Natural killer cell (primary cell): ENCODE measurements around the gene PTH2. TPM values are rescaled to one million over a fixed set of nuclear protein-coding genes. Genes with fewer than 3 reads are reported as not detected.

Source experiments
- ATAC-seq, 3 donors: fragments of 150-1000 bp in 2 of 3; fragments of 200-7000 bp in 1 of 3; cut with Tn5 transposase; 1 replicate in 1 of 3; 2 replicates in 2 of 3; pipeline ENCODE4 v1.10.0; 2021; ENCODE audit warnings: mild to moderate bottlenecking in 2 of 3, moderate library complexity in 2 of 3
- DNase-seq, 2 donors: peaks; one replicate each; pipeline versions ENCODE4 v3.0.0 to v3.0.0-alpha.2; 2013 to 2021; ENCODE audit warnings: mixed read lengths in 1 of 2
- H3K27ac ChIP-seq: one replicate; pipeline ENCODE4 v1.5.1; 2013; ENCODE audit warnings: mild to moderate bottlenecking, low read length
- H3K27me3 ChIP-seq: one replicate; pipeline ENCODE4 v1.6.1; 2013; ENCODE audit warnings: low read length; ENCODE audit not compliant: control insufficient read depth, insufficient read depth
- H3K36me3 ChIP-seq: one replicate; pipeline ENCODE4 v1.6.1; 2013; ENCODE audit warnings: low read length; ENCODE audit not compliant: control insufficient read depth, insufficient read depth
- H3K4me1 ChIP-seq: one replicate; pipeline ENCODE4 v1.6.1; 2013; ENCODE audit warnings: low read length; ENCODE audit not compliant: control insufficient read depth, insufficient read depth
- H3K4me3 ChIP-seq: one replicate; pipeline ENCODE4 v1.5.1; 2013; ENCODE audit warnings: low read length
- H3K9me3 ChIP-seq: one replicate; pipeline ENCODE4 v1.6.1; 2013; ENCODE audit warnings: low read length; ENCODE audit not compliant: control insufficient read depth, insufficient read depth
- H3K27ac Mint-ChIP-seq, 2 donors: one replicate each; pipeline ENCODE4 v1.8.0; 2022; ENCODE audit warnings: mild to moderate bottlenecking in 2 of 2, mixed read lengths in 2 of 2, moderate library complexity in 1 of 2
- H3K27me3 Mint-ChIP-seq, 2 donors: one replicate each; pipeline ENCODE4 v1.8.0; 2022; ENCODE audit warnings: low read depth in 2 of 2, mixed read lengths in 2 of 2
- H3K36me3 Mint-ChIP-seq: one replicate; pipeline ENCODE4 v1.8.0; 2022; ENCODE audit warnings: mixed read lengths
- H3K4me1 Mint-ChIP-seq, 2 donors: one replicate each; pipeline ENCODE4 v1.8.0; 2022; ENCODE audit warnings: mixed read lengths in 2 of 2
- H3K4me3 Mint-ChIP-seq: one replicate; pipeline ENCODE4 v1.8.0; 2022; ENCODE audit warnings: mild to moderate bottlenecking, moderate library complexity, mixed read lengths
- H3K9me3 Mint-ChIP-seq, 2 donors: one replicate each; pipeline ENCODE4 v1.8.0; 2022; ENCODE audit warnings: mixed read lengths in 2 of 2
- WGBS: methylation state at CpG from one replicate; pipeline ENCODE4 v1.1.7; 2013; ENCODE audit warnings: missing lambda C conversion rate; ENCODE audit not compliant: insufficient coverage; 5-methylcytosine and 5-hydroxymethylcytosine counted together
- intact Hi-C: fragments of 100-400 bp; cut with micrococcal nuclease; formaldehyde crosslinking; loops from one replicate; pipeline ENCODE4 v1.14.2; 2022
- total RNA-seq, 4 donors: library from RNA; stranded (reverse); fragments of 120-200 nt in 1 of 4; gene quantifications; one replicate each; pipeline versions ENCODE4 v1.2.3 to v1.2.4, GENCODE V29; 2013 to 2022
- TF ChIP-seq, protein P1 (sequence below): fragments of 200-600 bp; IDR thresholded peaks from one replicate; pipeline ENCODE4 v1.8.0; 2022; ENCODE audit warnings: antibody characterized with exemption

The PTH2 gene
- total RNA-seq, 3 donors from 2014 or later (not counting 1 experiment from before 2014, with no cell fraction given) = not detected

DNA sequence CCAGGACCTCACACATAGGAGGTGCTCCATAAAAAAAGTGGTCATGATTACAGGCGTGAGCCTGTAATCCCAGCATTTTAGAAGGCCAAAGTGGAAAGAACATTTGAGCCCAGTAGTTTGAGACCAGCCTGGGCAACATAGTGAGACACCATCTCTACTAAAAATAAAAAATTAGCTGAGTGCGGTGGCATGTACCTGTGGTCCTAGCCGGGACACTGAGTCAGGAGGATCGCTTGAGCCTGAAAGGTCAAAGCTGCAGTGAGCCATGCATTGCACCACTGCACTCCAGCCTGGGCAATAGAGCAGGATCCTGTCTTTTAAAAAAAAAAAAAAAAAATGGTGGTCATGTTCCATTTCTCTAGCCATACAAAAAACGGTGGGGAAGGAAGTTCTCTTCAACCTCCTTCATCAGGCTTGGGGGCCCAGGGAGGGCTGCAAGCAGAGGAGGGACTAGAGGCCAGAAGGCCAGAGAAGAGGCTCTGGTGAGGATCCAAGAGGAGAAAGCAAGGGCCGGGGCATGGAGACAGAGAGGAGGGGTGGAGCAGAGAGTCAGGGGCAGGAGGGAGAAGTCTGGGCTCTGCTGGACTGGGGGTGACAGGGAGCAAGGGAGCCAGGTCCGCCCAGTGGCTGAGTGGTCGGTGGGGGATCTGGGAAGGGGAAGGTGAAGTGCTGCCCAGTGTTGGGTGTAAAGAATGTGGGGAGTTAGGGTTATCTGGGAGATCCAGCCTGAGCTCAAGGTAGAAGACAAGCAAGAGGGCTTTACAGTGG, 26.3 kb downstream of the PTH2 start:
- Histone ChIP-seq H3K4me3 (no peak overlapping the region), H3K9me3 (no peaks in the 10 kb centered on the region), H3K36me3 (no peaks in the 10 kb centered on the region), H3K27me3 (no peaks in the 10 kb centered on the region), H3K27ac (no peak overlapping the region), H3K4me1 (peaks cover 5% of the 10 kb centered on the region)
- Mint-ChIP-seq H3K4me1 (peaks cover 3 to 4% of the 10 kb centered on the region in 2 donors), H3K36me3 (no peaks in the 10 kb centered on the region), H3K4me3 (no peak overlapping the region), H3K27me3 (peaks cover 0 to 13% of the 10 kb centered on the region in 2 donors), H3K27ac (no peak overlapping the region), H3K9me3 (no peaks in the 10 kb centered on the region)
- 92% methylated on average over 7 of the region's 8 CpGs for WGBS
- TF ChIP-seq, protein P1, sequence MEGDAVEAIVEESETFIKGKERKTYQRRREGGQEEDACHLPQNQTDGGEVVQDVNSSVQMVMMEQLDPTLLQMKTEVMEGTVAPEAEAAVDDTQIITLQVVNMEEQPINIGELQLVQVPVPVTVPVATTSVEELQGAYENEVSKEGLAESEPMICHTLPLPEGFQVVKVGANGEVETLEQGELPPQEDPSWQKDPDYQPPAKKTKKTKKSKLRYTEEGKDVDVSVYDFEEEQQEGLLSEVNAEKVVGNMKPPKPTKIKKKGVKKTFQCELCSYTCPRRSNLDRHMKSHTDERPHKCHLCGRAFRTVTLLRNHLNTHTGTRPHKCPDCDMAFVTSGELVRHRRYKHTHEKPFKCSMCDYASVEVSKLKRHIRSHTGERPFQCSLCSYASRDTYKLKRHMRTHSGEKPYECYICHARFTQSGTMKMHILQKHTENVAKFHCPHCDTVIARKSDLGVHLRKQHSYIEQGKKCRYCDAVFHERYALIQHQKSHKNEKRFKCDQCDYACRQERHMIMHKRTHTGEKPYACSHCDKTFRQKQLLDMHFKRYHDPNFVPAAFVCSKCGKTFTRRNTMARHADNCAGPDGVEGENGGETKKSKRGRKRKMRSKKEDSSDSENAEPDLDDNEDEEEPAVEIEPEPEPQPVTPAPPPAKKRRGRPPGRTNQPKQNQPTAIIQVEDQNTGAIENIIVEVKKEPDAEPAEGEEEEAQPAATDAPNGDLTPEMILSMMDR = no peak
- intact Hi-C loops = no loop called here
- ATAC-seq (no peak), DNase-seq (no peak)

DNA sequence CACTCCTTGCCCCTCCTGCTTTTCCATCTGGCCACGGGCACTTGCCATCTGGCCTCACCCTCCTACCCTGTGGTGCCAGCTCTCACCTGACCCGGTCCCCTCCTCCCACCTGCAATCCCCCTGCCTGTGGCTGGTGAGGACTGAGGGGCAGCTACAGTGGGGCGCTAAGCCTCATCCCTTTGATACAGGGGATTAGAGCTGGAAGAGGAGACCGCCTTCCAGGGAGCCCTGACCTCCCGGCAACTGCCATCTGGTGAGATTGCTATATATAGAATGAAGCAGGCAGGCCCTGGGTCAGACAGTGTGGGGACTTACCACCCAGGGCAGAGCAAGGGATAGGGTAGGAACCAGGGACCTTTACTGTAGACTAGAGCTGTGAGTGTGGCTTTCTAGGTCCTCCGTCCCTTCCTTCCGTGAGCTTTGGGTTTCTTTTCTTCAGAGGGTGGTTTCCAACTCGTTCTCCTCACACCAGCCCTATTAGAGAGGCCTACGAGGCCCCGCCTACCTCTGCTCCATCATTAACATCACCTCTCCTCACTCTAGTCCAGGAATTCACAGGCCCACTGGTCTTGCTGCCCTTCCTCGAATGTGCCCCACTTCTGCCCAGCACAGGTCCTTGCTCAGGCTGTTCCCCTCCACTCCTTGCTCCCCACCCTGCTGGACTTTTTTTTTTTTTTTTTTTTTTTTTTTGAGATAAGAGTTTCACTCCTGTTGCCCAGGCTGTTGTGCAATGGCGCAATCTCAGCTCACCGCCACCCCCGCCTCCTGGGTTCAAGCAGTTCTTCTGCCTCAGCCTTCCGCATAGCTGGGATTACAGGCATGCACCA, 27.4 kb downstream of the PTH2 start:
- Histone ChIP-seq H3K4me3 (no peak overlapping the region), H3K9me3 (no peaks in the 10 kb centered on the region), H3K4me1 (peaks cover 17% of the 10 kb centered on the region), H3K27ac (no peak overlapping the region), H3K36me3 (no peaks in the 10 kb centered on the region), H3K27me3 (no peaks in the 10 kb centered on the region)
- peaks cover 6 to 9% of the 10 kb centered on the region in 2 donors for H3K4me1 Mint-ChIP-seq
- ATAC-seq (no peak), DNase-seq (no peak)
- no peaks in the 10 kb centered on the region for H3K9me3 Mint-ChIP-seq
- WGBS = 78% methylated on average over 14 of the region's 15 CpGs
- TF ChIP-seq, protein P1 = no peak
- H3K4me3 Mint-ChIP-seq = no peak overlapping the region
- H3K27me3 Mint-ChIP-seq = peaks cover 0 to 14% of the 10 kb centered on the region in 2 donors
- intact Hi-C loops = no loop called here
- no peak overlapping the region for H3K27ac Mint-ChIP-seq
- H3K36me3 Mint-ChIP-seq = no peaks in the 10 kb centered on the region

DNA sequence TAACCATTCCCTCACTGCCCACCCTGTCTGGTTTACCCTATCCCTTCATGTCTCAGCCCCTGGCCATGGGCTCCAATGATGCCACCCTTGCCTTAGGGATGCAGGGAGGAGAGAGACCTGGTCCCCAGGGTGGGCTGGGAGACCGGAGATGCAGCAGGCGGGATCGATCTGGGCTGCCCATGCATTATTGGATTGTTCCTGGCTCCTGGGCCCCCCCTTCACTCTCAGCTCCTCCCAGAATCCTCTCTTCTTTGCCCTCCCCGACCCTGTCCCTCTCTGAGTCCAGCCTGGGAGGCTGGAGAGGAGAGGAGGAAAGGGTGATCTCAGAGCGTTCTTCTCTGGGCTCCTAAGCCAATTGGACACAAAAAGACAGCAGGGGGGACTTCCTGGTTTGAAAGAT, 29.4 kb downstream of the PTH2 start:
- H3K27ac ChIP-seq = no peak overlapping the region
- H3K9me3 Mint-ChIP-seq = no peaks in the 10 kb centered on the region
- peaks cover 0 to 14% of the 10 kb centered on the region in 2 donors for H3K27me3 Mint-ChIP-seq
- H3K36me3 Mint-ChIP-seq = no peaks in the 10 kb centered on the region
- H3K36me3 ChIP-seq = no peaks in the 10 kb centered on the region
- peaks cover 7 to 15% of the 10 kb centered on the region in 2 donors for H3K4me1 Mint-ChIP-seq
- H3K4me1 ChIP-seq = peaks cover 21% of the 10 kb centered on the region
- H3K27me3 ChIP-seq = no peaks in the 10 kb centered on the region
- H3K4me3 ChIP-seq = no peak overlapping the region
- ATAC-seq (no peak), DNase-seq (no peak)
- 84% methylated on average over 4 of the region's 5 CpGs for WGBS
- TF ChIP-seq, protein P1 = no peak
- intact Hi-C loops = loop anchor here (2.0 kb wide), 2 partner anchors 177 to 285 kb away; no protein-coding TSS in a partner anchor
- H3K4me3 Mint-ChIP-seq = no peak overlapping the region
- H3K27ac Mint-ChIP-seq = no peak overlapping the region
- no peaks in the 10 kb centered on the region for H3K9me3 ChIP-seq
